WERI-Rb-1 (cell line): ENCODE results near the gene NRAS.

Source experiments
- DNase-seq: peaks from one replicate; pipeline ENCODE4 v3.0.0-alpha.2; 2020
- H3K27ac ChIP-seq: fragments of 250-450 bp; sonication (Bioruptor Pico); 2 replicates; pipeline ENCODE4 v1.5.1; 2020; ENCODE audit warnings: mild to moderate bottlenecking, moderate library complexity
- H3K27me3 ChIP-seq: fragments of 250-450 bp; sonication (Bioruptor Pico); 2 replicates; pipeline ENCODE4 v1.5.1; 2021; ENCODE audit warnings: mild to moderate bottlenecking, low read depth, moderate library complexity; ENCODE audit not compliant: insufficient read depth, severe bottlenecking
- H3K36me3 ChIP-seq: fragments of 250-450 bp; sonication (Bioruptor Pico); 2 replicates; pipeline ENCODE4 v1.5.1; 2020; ENCODE audit warnings: mild to moderate bottlenecking, moderate library complexity
- H3K4me3 ChIP-seq: 2 replicates; pipeline ENCODE4 v1.5.1; 2011; ENCODE audit warnings: low read depth, mild to moderate bottlenecking, control low read depth, low read length
- H3K9me3 ChIP-seq: fragments of 250-450 bp; sonication (Bioruptor Pico); 2 replicates; pipeline ENCODE4 v1.5.1; 2021; ENCODE audit warnings: mild to moderate bottlenecking, moderate library complexity; ENCODE audit not compliant: severe bottlenecking
- TF ChIP-seq, protein P1 (sequence below): IDR thresholded peaks from 2 replicates; pipeline ENCODE4 v1.5.1; 2011; ENCODE audit warnings: low read depth, mild to moderate bottlenecking, control low read depth, inconsistent platforms, low read length

Gene NRAS

DNA sequence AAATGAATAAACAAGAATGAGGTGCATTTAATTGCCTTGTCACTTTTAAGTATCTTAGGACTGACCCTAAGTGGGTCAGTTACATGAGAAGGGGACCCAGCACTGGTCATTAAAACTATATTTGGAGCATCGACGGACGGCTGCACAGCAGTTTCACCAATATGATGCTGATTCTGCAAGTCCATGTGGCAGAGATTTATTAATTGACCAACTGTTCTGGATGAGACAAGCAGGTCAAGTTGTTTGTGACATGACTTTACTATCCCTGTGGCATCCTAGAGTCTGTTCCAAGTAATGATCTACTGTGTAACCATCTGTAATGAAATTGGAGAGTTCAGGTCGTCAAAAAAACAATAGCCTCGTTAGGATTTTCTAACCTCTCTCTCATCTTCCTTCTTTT lies 30.7 kb downstream of the NRAS start:
- H3K27me3 ChIP-seq = no peaks in the 10 kb centered on the region
- no peak overlapping the region for H3K27ac ChIP-seq
- no peaks in the 10 kb centered on the region for H3K9me3 ChIP-seq
- no peak overlapping the region for H3K4me3 ChIP-seq
- no peaks in the 10 kb centered on the region for H3K36me3 ChIP-seq
- TF ChIP-seq, protein P1, sequence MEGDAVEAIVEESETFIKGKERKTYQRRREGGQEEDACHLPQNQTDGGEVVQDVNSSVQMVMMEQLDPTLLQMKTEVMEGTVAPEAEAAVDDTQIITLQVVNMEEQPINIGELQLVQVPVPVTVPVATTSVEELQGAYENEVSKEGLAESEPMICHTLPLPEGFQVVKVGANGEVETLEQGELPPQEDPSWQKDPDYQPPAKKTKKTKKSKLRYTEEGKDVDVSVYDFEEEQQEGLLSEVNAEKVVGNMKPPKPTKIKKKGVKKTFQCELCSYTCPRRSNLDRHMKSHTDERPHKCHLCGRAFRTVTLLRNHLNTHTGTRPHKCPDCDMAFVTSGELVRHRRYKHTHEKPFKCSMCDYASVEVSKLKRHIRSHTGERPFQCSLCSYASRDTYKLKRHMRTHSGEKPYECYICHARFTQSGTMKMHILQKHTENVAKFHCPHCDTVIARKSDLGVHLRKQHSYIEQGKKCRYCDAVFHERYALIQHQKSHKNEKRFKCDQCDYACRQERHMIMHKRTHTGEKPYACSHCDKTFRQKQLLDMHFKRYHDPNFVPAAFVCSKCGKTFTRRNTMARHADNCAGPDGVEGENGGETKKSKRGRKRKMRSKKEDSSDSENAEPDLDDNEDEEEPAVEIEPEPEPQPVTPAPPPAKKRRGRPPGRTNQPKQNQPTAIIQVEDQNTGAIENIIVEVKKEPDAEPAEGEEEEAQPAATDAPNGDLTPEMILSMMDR = no peak
- no peak for DNase-seq

DNA sequence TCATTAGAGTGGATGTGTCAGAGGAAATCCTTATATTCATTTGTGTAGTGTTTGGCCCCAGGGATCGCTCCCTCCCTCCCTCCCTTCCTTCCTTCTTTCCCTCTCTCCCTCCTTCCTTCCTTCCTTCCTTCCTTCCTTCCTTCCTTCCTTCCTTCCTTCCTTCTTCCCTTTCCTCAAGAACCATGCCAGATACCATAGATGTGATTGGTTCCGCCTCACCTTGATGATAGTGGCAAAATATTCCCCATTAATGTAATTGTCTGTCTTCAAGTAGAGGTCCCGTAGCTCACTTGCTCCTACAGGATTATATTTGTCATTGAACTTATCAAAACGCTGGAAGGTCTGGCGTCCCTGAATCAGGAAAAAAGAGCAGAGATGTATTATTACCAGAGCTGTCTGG lies 38.9 kb downstream of the NRAS start:
- no peaks in the 10 kb centered on the region for H3K9me3 ChIP-seq
- DNase-seq = no peak
- no peak overlapping the region for H3K4me3 ChIP-seq
- TF ChIP-seq, protein P1 = no peak
- H3K36me3 ChIP-seq = no peaks in the 10 kb centered on the region
- no peaks in the 10 kb centered on the region for H3K27me3 ChIP-seq
- no peak overlapping the region for H3K27ac ChIP-seq

DNA sequence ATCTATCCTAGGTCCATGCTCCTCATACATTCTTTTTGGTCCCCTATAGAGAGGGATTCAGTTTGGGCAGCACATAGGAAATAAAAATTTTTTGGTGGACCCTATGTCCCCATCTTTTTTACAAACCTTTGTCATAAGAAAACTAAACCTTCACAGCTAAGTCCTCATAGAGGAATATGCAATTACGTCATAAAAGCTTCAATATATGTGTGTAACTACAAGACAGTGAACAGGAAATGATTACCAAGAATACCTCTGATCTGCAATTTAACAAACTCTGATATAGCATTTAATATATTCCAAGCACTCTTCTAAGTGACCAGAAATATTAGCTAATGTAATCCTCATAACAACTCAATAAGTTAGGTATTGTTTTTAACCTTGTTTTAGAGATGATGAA lies 40.5 kb downstream of the NRAS start:
- no peak for DNase-seq
- TF ChIP-seq, protein P1 = no peak
- Histone ChIP-seq H3K36me3 (no peaks in the 10 kb centered on the region), H3K27ac (no peak overlapping the region), H3K27me3 (no peaks in the 10 kb centered on the region), H3K9me3 (no peaks in the 10 kb centered on the region), H3K4me3 (no peak overlapping the region)

DNA sequence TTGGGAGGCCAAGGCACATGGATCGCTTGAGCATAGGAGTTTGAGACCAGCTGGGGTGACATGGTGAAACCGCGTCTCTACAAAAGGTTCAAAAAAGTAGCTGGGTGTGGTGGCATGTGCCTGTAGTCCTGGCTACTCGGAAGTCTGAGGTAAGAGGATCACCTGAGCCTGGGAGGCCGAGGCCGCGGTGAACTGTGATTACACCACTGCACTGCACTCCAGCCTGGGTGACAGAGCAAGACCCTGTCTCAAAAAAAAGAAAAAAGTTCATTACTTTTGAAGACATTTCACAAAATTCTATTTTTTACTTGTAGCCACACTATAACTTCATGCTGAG lies 44.7 kb downstream of the NRAS start:
- no peak overlapping the region for H3K27ac ChIP-seq
- no peak for DNase-seq
- H3K9me3 ChIP-seq = no peaks in the 10 kb centered on the region
- TF ChIP-seq, protein P1 = no peak
- no peak overlapping the region for H3K4me3 ChIP-seq
- H3K27me3 ChIP-seq = no peaks in the 10 kb centered on the region
- no peaks in the 10 kb centered on the region for H3K36me3 ChIP-seq

DNA sequence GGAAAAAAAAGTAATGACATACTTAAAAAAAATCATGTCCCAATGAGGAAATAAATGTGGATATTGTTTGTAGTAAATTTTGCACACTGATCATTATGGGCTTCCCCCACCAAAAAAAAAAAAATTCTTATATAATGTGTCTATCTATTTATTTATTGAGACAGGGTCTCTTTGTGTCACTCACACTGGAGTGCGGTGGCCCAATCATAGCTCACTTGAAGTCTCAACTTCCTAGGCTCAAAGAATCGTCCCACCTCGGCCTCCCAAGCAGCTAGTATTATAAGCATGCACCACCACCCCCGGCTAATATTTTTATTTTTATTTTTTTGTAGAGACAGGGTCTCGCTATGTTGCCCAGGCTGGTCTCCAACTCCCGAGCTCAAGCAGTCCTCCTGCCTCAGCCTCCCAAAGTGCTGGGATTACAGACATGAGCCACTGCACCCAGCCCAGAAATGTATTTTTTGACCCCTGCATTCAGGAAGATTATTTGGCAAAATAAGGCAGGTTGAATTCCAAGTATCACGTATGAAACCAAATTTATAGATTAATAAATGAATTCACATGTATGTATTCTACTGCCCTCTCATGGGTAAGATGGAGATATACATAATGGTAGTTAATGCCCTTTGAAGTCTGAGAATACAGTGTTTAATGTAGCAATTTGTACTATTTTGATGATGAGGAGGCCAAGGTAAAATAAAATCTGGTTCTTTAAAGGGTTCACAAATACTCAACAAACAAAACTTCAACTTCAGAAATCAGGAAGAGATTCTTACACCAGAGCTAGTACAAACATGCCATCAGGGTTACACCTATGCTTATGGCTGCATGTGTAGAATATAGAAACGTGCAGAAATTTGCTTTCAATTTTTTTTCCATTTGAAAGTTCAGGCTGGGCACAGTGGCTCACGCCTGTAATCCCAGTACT lies 45.3 kb downstream of the NRAS start:
- no peaks in the 10 kb centered on the region for H3K27me3 ChIP-seq
- H3K4me3 ChIP-seq = no peak overlapping the region
- H3K9me3 ChIP-seq = no peaks in the 10 kb centered on the region
- H3K36me3 ChIP-seq = no peaks in the 10 kb centered on the region
- TF ChIP-seq, protein P1 = no peak
- no peak overlapping the region for H3K27ac ChIP-seq
- DNase-seq = no peak
